HG03175 (cell line): ENCODE results near the gene UBE2R2.
"Not testable (repeated sequence)": the region's sequence is repeated elsewhere in the genome, so short reads cannot be mapped to it uniquely, and the experiment has no call there.

ENCODE experiments used
- ATAC-seq: cut with Tn5 transposase; IDR thresholded peaks from one replicate; pipeline ENCODE4 v1.9.1; 2021; ENCODE audit warnings: mild to moderate bottlenecking, moderate library complexity; ENCODE audit not compliant: unreplicated experiment

UBE2R2 gene

GRCh38 chr9:33837138-33837537, 20.2 kb downstream of the UBE2R2 start:
- no peak for ATAC-seq

DNA sequence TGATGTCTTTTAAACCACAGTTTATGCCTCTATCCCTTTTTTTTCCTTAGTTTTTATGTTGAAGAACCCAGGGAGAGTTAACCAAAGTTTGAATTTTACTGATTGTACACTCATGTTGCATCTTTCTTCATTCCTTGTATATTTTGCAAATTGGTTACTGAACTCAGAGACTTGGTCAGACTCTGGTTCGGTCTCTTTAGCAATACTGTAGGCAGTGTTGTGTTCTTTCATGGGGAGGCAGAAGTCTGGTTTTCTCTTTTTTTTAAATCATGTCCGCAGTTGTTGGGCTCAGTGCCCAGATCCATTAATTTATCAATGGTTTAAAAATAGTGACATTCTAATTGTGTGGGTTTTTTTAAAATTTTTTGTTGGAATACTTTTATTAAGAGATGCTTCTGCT, 23.4 kb downstream of the UBE2R2 start:
- no peak for ATAC-seq

DNA sequence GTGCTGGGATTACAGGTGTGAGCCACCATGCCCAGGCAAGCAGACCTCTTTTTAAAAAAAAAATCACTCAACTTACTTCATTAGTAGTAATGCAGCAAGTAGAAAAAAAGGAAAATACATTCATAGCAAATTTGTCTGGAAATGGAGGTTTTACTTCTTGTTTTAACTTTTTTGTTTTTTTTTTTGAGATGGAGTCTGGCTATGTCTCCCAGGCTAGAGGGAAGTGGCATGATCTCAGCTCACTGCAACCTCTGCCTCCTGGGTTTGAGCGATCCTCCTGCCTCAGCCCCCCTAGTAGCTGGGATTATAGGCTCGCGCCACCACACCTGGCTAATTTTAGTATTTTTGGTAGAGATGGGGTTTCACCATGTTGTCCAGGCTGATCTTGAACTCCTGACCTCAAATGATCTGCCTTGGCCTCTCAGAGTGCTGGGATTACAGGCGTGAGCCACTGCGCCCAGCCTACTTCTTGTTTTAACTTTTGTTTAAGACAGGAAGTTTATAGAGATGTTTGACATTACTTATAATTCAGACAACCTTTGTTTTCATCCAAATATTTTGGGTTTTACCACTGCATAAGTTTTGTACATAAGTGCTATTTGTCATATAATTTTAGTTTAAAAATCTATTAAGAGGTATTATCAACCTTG, 26.5 kb downstream of the UBE2R2 start:
- ATAC-seq = no peak

DNA sequence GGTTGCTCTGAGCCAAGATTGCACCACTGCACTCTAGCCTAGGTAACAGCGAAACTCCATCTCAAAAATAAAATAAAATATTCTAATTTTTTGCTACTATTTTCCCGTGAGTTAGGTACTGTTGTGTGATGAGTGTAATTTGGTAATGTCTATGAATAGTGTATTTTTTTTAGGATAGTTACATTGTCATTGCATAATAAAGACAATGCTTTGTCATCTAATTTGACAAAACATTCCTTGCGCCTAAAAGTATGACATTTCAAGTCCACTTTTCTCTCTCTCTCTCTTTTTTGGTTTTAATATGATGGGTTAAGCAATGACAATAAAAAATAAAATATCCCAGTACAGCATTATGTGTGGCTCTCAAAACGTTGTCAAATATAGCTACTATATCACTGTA, 29.3 kb downstream of the UBE2R2 start:
- no peak for ATAC-seq

- not testable (repeated sequence) for ATAC-seq
These were observed 30.9 kb downstream of the UBE2R2 start for GRCh38 chr9:33847894-33848205.

GRCh38 chr9:33850267-33850629, 33.3 kb downstream of the UBE2R2 start:
- ATAC-seq = no peak

DNA sequence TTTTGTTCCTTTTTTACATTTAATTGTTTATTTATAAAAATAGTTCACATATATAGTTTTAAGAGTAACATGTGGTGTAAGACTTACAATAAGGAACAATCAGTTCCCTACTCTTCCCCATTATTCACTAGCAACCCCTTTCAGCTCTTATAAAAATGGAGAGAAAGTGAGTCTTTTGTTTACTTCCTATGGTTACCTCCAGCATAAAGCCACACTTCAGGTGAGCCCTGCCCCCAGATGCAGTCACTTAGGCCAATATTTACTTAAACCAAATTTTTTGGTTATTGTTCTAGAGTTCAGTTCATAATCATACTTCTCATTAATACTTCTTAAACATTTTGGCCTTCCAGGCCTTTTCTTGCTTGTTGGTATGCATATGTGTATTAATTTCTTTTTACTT, 33.7 kb downstream of the UBE2R2 start:
- no peak for ATAC-seq

DNA sequence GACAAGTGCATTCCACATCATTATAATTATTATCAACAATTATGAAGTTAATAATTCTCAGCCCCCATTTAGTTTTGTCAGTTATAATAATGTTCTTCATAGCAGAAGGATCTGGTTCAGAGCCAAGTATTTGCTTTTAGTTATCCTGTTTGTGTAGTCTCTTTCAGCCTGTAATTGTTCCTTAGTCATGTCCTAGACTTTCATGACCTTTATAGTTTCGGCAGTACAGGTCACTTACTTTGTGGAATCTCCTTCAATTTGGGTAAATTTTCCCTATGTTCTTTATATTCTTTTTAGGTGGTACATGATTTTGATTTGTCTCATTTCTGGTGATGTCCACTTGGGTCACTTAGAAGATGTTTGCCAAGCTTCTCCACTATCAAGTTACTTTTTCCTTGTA, 34.3 kb downstream of the UBE2R2 start:
- no peak for ATAC-seq

DNA sequence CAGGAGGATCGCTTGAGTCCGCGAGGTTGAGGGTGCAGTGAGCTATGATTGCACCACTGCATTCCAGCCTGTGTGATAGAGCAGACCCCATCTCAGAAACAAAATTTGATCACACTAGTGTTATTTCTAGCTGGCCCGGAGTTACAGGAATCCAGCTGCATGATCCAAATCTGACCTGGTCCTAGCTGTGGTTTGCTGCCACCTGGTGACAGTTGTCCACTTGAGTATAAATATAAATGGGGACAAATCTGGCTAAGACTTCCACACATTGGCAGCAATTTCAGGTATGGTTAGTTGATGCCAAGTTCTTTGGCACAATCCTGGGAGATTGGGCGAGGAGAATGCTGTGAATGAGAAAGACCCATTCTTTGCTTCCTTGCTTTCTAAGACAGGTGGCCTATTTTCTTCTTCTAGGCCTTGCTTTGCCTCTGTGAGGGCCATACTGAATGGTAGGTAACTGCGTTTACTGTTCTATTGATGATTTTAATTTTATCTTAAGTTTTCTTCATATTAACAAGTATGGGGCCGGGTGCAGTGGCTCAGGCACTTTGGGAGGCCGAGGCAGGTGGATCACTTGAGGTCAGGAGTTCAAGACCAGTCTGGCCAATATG, 35.4 kb downstream of the UBE2R2 start:
- ATAC-seq = no peak

DNA sequence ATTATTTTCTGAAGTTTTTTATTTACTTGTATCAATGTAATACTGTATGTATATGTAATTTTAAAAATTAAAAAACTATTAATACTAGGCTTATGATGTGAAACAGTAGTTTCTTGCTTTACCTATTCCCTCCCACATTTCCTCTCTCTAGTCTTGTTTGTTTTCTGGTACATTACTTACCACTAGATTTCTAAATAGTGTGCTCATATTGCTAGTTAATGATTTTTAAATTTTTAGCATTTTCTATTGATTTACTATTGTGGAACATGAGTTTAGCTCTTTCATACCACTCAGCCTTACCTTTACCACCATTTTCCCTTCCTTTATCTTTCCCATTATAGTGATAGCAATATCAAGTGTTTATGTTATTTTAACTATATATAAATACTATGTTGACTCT, 39.3 kb downstream of the UBE2R2 start:
- ATAC-seq = no peak

DNA sequence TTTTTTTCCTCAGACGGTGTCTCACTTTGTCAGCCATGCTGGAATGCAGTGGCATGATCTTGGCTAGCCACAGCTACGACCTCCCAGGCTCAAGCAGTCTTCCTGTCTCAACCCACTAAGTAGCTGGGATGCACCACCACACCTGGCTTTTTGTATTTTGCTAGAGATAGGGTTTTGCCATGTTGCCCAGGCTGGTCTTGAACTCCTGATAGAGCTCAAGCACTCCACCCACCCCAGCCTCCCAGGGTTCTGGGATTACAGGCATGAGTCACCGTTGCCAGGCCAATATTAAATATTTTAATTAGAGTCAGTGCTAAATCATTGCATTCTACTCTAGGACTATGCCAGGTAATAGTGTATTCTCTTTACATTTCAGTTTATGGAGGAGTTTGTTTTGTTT, 41.5 kb downstream of the UBE2R2 start:
- ATAC-seq = no peak

DNA sequence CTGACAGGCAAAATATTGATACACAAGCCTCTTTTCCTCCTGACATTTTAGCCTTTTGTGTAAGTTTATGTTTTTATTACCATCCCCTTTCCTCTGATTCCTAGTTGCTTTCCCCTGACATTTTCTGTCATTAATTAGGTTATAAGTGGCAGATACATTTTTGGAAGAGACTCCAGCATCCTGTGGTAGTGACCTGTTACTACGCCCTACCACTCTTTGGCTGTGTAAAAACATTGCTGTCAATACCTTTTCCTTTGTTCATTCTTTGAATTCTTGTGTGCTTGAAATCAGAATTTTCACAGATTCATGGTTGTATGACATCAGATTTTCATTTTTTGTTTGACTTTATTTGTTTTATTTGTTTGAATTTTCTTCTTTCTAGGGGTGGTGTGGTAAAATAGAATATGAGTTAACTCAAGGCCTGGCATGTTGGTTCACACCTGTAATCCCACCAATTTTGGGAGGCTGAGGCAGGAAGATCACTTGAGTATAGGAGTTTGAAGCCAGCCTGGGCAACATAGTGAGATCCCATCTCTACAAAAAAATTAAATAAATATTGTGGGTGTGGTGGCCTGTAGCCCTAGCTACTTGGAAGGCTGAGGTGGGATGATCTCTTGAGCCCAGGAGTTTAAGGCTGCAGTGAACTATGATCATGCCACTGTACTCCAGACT, 43.4 kb downstream of the UBE2R2 start:
- ATAC-seq = no peak

- no peak for ATAC-seq
These were observed 45.0 kb downstream of the UBE2R2 start for GRCh38 chr9:33861917-33862453.

GRCh38 chr9:33863027-33863426, 46.1 kb downstream of the UBE2R2 start:
- ATAC-seq = not testable (repeated sequence)

DNA sequence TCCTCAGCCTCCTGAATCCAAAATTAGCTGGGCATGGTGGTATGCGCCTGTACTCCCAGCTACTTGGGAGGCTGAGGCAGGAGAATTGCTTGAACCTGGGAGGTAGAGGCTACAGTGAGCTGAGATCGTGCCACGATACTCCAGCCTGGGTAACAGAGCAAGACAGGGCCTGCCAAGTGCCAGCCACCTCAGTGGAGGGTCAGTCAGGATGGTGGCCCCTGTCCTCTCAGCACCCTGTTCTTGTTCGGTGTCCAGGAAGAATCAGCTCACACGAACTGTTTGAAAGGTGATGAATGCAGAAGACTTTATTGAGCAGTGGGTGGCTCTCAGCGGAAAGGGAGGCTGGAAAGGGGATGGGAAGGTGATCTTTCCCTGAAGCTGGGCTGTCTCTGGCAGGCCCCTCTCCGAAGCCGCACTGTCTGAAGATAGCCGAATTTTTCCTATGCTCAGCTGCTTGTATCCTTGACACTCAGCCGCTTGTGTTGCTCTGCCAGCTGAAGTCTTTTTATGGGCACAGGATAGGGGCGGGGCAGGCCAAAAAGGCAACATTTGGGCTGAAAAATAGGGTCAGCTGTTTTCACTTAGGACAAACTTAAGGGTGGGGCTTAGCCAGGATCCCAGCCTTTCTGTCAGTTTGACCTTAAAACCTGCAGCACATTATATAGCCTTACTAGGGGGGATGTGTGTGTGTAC, 50.9 kb downstream of the UBE2R2 start:
- no peak for ATAC-seq

GRCh38 chr9:33868440-33868973, 51.5 kb downstream of the UBE2R2 start:
- ATAC-seq = no peak

- ATAC-seq = not testable (repeated sequence)
These were observed 52.3 kb downstream of the UBE2R2 start for GRCh38 chr9:33869243-33869642.

- no peak for ATAC-seq
These were observed 60.9 kb downstream of the UBE2R2 start for GRCh38 chr9:33877727-33878489.

DNA sequence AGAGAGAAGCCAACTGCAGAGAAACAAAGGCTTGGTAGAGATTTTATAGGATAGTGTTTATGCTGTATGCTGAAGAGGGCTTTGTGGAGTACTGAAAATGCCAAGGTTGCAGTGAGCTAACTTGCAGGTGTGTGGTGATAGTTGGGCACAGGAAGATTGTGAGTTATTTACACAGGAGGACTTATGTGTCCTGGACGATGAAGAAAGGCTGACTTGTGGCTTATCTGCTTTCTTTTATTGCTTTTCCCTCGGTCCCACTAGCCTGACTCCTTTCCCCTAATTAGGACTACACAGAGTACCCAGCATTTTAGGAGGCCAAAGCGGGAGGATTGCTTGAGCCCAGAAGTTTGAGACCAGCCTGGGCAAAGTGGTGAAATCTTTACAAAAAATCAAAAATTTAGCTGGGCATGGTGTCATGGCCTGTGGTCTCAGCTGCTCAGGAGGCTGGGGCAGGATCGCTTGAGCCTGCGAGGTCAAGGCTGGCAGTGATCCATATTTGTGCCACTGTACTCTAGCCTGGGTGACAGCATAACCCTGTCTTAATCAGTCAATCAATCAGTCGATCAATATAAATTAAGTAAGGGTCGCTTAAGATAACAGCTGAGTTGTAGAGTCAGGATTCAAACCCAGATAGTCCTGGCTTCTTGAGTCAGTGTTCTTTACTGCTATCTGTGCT, 61.9 kb downstream of the UBE2R2 start:
- no peak for ATAC-seq
